Fibroblast of mammary gland (primary cell): ENCODE measurements around the gene CACNB2.
"Not testable (repeated sequence)": the region's sequence is repeated elsewhere in the genome, so short reads cannot be mapped to it uniquely, and the experiment has no call there.

Source experiments
- DNase-seq: peaks from one replicate; pipeline ENCODE4 v3.0.0-alpha.2; 2010; ENCODE audit warnings: low read depth
- H3K4me3 ChIP-seq: 2 replicates; pipeline ENCODE4 v1.5.1; 2011; ENCODE audit warnings: low read depth, mild to moderate bottlenecking, low read length, moderate library complexity; ENCODE audit not compliant: control insufficient read depth
- CTCF ChIP-seq: conservative IDR thresholded peaks from 2 replicates; pipeline ENCODE4 v1.5.1; 2011; ENCODE audit warnings: low read depth, low read length, inconsistent platforms; ENCODE audit not compliant: control insufficient read depth, insufficient read depth

The CACNB2 gene

GRCh38 chr10:18164093-18164492, 23.9 kb downstream of the CACNB2 start:
- peak; percentile 98 for DNase-seq
- H3K4me3 ChIP-seq: no peak overlapping the region
- TF ChIP-seq CTCF: no peak

- TF ChIP-seq CTCF: no peak
- peak; percentile 98 for DNase-seq
- peak overlapping the region; percentile 23 for H3K4me3 ChIP-seq
These were observed 24.6 kb downstream of the CACNB2 start for GRCh38 chr10:18164748-18165361.

- DNase-seq: no peak
- no peak overlapping the region for H3K4me3 ChIP-seq
- no peak for TF ChIP-seq CTCF
These were observed 38.7 kb downstream of the CACNB2 start for GRCh38 chr10:18178854-18179483.

- H3K4me3 ChIP-seq: no peak overlapping the region
- TF ChIP-seq CTCF: no peak
- peak; percentile 80 for DNase-seq
These were observed 39.7 kb downstream of the CACNB2 start for GRCh38 chr10:18179891-18180290.

- H3K4me3 ChIP-seq, DNase-seq: not testable (repeated sequence)
These were observed 41.2 kb downstream of the CACNB2 start for GRCh38 chr10:18181382-18181781.

GRCh38 chr10:18185621-18186020, 45.4 kb downstream of the CACNB2 start:
- no peak overlapping the region for H3K4me3 ChIP-seq
- DNase-seq: no peak
- TF ChIP-seq CTCF: no peak

- no peak for TF ChIP-seq CTCF
- no peak for DNase-seq
These were observed 50.6 kb downstream of the CACNB2 start for GRCh38 chr10:18190840-18191239.

More at GRCh38 chr10:18190840-18191239, 50.6 kb downstream of the CACNB2 start:
- no peak overlapping the region for H3K4me3 ChIP-seq
